ENCODE data around the gene CNIH2.

Gene CNIH2

DNA sequence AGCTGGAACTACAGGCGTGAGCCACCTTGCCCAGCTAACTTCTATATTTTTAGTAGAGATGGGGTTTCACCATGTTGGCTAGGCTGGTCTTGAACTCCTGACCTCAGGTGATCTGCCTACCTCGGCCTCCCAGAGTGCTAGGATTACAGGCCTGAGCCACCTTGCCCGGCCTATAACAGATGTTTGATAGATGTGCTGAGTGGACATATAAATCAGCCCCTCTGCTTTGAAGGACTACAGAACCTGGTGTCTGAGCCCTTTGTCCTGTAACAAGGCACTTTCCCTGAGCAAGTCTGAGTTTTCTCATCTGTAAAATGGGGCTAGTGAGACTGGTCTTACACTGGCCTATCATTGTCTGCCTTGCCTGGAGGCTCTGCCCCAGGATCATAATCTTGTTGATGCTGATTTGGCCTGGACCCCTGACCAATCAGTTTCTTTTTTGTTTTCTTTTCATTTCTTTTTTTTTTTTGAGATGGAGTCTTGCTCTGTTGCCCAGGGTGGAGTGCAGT, 51.2 kb downstream of the CNIH2 start:
- DNase-seq (ENCODE audit: low read depth, low spot score): no peak

DNA sequence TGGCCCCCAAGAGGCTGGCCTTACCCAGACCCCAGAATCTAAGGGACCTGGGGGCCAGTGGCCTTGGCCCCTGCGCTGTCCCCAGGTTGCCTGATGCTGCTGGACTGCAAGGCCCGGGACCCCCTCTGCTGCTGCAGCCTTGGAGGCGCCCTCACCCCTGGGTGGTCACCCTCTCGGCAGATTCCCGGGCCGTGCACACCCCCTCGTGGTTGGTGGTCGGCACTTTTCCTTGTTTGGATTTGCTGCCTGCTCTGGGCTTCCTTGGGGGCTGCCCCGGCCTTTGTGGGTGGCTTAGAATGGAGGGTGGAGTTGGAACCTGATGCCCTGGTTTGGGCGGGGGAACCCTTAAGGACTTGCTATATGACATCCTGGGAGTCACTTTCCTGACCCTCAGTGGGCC, 53.0 kb downstream of the CNIH2 start:
- no peak for DNase-seq (ENCODE audit: low read depth, low spot score)

DNA sequence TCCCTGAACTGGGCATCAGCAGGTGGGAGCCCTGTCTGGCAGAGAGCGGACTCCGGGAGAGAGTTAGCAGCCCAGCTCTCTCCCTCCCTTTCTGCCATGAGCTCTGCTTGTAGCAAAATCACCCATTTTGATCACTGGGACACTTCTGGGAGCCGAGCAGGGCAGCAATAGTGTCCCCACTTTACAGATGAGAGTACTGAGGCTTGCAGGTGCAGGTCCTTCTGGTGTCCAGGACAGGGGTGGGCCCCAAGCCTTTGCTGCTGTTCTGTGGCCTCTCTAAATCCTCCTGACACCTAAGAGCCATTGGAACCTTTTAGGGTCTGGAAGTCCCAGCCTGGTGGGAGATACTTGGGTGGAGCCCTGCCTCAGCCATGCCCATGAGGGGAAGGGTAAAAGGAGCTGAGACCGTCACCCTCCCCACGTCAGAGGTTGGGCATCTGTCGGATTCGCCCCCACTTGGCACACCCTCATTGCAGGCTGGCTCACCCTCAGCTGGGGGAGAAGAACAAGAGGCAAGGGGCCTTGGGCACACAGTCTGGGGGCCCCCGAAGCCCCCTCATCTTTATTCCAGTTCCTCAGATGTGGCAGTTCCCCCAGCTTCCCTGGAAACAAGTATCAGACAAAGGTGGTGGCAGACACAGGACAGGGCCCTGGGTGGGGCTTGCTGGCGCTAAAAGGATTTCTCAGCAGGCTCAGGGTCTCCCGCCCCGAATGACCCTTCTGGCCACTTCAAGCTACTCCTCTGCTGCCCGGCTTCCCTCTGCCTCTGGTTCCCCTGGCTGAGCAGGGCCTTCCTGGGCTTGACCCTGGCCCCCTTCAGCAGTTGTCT, 53.8 kb downstream of the CNIH2 start:
- DNase-seq (ENCODE audit: low read depth, low spot score): no peak

DNA sequence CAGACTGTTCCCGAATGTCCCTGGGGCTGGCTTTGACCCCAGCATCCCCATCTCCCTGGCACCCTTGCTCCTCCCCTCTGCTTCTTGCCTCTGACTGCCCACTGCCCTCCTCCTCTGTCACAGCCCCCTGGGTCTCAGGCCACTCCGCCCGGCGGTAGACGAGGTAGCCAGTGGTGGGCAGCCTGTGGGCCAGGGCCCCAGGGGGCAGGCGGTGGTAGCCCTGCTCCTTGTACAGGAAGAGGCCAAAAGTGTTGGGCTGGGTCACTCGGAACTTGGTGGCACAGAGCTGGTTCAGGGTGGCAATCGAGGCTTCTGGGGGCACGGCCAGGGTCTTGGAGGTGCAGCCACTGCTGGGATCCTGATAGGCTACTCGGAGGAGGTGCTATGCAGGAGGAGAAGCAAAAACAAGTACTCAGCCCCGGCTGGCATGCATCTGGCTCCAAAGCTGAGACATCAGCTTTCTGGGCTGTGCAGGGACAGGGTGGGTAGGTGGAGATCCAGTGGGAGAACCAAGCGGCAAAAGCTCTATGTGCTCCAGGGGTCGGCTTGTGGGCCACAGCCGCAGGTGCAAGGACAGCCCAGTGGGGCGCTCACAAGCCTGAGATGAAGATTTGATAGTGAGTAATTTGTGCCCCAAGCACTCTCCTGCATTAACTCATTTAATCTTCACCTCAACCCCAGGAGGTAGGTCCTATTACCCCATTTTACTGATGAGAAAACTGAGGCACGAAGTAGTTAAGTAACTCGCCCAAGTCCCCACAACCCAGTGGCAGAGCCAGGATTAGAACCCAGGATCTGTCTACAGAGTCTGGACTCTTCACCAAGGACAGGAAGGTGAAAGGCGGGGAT, 54.6 kb downstream of the CNIH2 start:
- DNase-seq (ENCODE audit: low read depth, low spot score): no peak

DNA sequence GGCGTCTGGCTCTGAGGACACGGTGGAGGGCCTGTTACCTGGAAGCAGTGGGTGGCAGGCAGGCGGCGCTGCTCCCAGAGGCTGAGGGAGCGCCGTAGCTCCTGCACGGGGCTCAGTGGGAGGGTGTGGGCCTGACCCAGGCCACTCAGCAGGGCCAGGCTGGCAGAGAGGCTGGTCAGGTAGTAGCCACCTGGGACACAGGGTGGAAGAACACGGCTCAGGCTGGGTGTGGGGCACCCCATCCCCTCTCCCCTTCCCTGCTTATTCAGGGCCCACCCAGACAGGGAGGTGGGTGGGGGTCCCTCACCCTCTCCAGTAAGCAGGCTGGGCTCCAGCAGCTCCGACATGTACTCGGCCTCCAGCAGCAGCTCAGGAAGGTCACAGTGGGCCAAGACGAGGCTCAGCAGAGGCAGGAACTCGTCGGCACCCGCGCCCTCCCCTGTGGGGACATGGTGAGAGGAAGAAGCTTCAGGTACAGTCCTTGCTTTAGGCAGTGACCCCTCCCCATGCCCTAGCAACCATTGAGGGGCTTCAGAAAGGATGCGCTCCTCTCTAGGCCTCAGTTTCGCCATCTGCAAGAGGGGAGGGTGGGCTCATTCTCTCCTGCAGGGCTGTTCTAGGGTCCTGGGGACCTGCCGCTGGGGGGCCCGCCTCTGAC, 55.4 kb downstream of the CNIH2 start:
- no peak for DNase-seq (ENCODE audit: low read depth, low spot score)

Data from iPS DF 19.7 (cell line).